SK-N-SH (cell line): ENCODE results near the gene SHROOM4.

Source experiments
- POLR2AphosphoS5 ChIP-seq: IDR thresholded peaks from 2 replicates; pipeline ENCODE4 v1.6.1; 2012; ENCODE audit warnings: low read depth, low read length
- TF ChIP-seq, protein P1 (sequence below): IDR thresholded peaks from 2 replicates; pipeline ENCODE4 v1.6.1; 2012; ENCODE audit warnings: mild to moderate bottlenecking, low read depth, low read length, moderate library complexity
- TF ChIP-seq, protein P2 (sequence below): fragments of 200-600 bp; sonication (generic); IDR thresholded peaks from 2 replicates; pipeline ENCODE4 v1.6.1; 2017; ENCODE audit warnings: antibody characterized with exemption, mild to moderate bottlenecking, moderate library complexity
- TF ChIP-seq, protein P3 (sequence below): IDR thresholded peaks from 2 replicates; pipeline ENCODE4 v1.4.0; 2012; ENCODE audit warnings: low read depth

DNA sequence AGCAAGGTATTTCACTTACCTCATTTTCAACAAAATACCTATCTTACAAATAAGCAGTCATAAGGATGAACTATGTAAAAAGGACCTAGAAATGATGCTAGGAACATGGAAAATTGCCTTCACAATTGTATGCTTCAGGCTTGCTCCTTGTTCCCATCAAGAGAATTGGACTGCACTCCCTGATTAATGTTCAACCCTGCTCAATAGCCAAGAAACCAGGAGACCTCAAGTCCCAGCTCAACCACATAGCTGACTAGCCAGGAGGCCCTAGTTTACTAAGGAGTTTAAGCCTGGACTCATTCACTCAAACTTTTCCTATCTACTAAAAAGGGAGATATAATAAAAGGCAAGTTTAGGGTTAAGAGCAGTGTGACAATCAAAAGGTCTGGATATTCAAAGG is 196.8 kb downstream of the SHROOM4 start:
- TF ChIP-seq, protein P1, sequence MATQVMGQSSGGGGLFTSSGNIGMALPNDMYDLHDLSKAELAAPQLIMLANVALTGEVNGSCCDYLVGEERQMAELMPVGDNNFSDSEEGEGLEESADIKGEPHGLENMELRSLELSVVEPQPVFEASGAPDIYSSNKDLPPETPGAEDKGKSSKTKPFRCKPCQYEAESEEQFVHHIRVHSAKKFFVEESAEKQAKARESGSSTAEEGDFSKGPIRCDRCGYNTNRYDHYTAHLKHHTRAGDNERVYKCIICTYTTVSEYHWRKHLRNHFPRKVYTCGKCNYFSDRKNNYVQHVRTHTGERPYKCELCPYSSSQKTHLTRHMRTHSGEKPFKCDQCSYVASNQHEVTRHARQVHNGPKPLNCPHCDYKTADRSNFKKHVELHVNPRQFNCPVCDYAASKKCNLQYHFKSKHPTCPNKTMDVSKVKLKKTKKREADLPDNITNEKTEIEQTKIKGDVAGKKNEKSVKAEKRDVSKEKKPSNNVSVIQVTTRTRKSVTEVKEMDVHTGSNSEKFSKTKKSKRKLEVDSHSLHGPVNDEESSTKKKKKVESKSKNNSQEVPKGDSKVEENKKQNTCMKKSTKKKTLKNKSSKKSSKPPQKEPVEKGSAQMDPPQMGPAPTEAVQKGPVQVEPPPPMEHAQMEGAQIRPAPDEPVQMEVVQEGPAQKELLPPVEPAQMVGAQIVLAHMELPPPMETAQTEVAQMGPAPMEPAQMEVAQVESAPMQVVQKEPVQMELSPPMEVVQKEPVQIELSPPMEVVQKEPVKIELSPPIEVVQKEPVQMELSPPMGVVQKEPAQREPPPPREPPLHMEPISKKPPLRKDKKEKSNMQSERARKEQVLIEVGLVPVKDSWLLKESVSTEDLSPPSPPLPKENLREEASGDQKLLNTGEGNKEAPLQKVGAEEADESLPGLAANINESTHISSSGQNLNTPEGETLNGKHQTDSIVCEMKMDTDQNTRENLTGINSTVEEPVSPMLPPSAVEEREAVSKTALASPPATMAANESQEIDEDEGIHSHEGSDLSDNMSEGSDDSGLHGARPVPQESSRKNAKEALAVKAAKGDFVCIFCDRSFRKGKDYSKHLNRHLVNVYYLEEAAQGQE = no peak
- no peak for TF ChIP-seq POLR2AphosphoS5
- TF ChIP-seq, protein P2, sequence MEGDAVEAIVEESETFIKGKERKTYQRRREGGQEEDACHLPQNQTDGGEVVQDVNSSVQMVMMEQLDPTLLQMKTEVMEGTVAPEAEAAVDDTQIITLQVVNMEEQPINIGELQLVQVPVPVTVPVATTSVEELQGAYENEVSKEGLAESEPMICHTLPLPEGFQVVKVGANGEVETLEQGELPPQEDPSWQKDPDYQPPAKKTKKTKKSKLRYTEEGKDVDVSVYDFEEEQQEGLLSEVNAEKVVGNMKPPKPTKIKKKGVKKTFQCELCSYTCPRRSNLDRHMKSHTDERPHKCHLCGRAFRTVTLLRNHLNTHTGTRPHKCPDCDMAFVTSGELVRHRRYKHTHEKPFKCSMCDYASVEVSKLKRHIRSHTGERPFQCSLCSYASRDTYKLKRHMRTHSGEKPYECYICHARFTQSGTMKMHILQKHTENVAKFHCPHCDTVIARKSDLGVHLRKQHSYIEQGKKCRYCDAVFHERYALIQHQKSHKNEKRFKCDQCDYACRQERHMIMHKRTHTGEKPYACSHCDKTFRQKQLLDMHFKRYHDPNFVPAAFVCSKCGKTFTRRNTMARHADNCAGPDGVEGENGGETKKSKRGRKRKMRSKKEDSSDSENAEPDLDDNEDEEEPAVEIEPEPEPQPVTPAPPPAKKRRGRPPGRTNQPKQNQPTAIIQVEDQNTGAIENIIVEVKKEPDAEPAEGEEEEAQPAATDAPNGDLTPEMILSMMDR = no peak
- TF ChIP-seq, protein P3, sequence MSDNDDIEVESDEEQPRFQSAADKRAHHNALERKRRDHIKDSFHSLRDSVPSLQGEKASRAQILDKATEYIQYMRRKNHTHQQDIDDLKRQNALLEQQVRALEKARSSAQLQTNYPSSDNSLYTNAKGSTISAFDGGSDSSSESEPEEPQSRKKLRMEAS = no peak
